Endothelial cell of umbilical vein (primary cell): Measurements from ENCODE around the gene SNX5. TPM values are rescaled to one million over a fixed set of nuclear protein-coding genes. Genes with fewer than 3 reads are reported as not detected.

ENCODE experiments used
- BruUV-seq: library from RNA; stranded (reverse); fragments of 400-500 nt; replicated peaks from 2 replicates; lab custom pipeline; 2021; lab: Mats Ljungman, UMichigan
- CTCF ChIA-PET: fragments of 300-600, 350-600 bp; sonication (Branson Sonifier 250); formaldehyde crosslinking; loops from one replicate; lab custom pipeline; 2021; ENCODE audit warnings: antibody characterized with exemption, inconsistent platforms; lab: Charles Lee
- POLR2A ChIA-PET: fragments of 300-600, 350-600 bp; sonication (Branson Sonifier 250); formaldehyde crosslinking; loops from one replicate; lab custom pipeline; 2021; ENCODE audit warnings: antibody characterized with exemption, inconsistent platforms; lab: Charles Lee
- DNase-seq: peaks from one replicate; pipeline ENCODE4 v3.0.0-alpha.2; 2011; ENCODE audit warnings: low read depth, low spot score
- FAIRE-seq: peaks from 2 replicates; lab custom pipeline; 2011; peaks lifted over from hg19 to GRCh38; lab: Jason Lieb, UNC
- H2AFZ ChIP-seq: 2 replicates; pipeline ENCODE4 v1.6.0; 2012; ENCODE audit warnings: low read depth, low read length, control low read depth, inconsistent platforms
- H3K27ac ChIP-seq: 2 replicates; pipeline ENCODE4 v1.5.1; 2011; ENCODE audit warnings: low read depth, mild to moderate bottlenecking, control low read depth, low read length, moderate library complexity; ENCODE audit not compliant: insufficient read depth
- H3K27me3 ChIP-seq, 2 experiments: 2 replicates each; pipeline versions ENCODE4 v1.6.0 to v1.6.1; 2011; ENCODE audit warnings: low read length in 2 of 2, mixed read lengths in 1 of 2; ENCODE audit not compliant: control insufficient read depth in 2 of 2, insufficient read depth in 2 of 2
- H3K36me3 ChIP-seq, 2 experiments: 2 replicates in 1 of 2; 3 replicates in 1 of 2; pipeline ENCODE4 v1.5.1; 2011; ENCODE audit warnings: low read length in 2 of 2, mild to moderate bottlenecking in 1 of 2, moderate library complexity in 1 of 2; ENCODE audit not compliant: control insufficient read depth in 2 of 2, insufficient read depth in 2 of 2; ENCODE audit errors: extremely low read depth in 1 of 2
- H3K4me1 ChIP-seq: 3 replicates; pipeline ENCODE4 v1.5.1; 2011; ENCODE audit warnings: mild to moderate bottlenecking, low read length; ENCODE audit not compliant: control insufficient read depth, insufficient read depth; ENCODE audit errors: extremely low read depth
- H3K4me2 ChIP-seq: 2 replicates; pipeline ENCODE4 v1.6.1; 2011; ENCODE audit warnings: low read length, control low read depth, mixed read lengths; ENCODE audit not compliant: insufficient read depth
- H3K4me3 ChIP-seq, 3 experiments: fragments of 200-600 bp in 1 of 3; sonication (generic), shearing (Covaris generic) in 1 of 3; replicated peaks in 1 of 3; 2 replicates each; pipeline ENCODE4 v1.5.1; 2011 to 2016; ENCODE audit warnings: control low read depth in 3 of 3, low read length in 3 of 3, mild to moderate bottlenecking in 2 of 3, inconsistent platforms in 1 of 3, low read depth in 1 of 3, moderate library complexity in 1 of 3; ENCODE audit not compliant: insufficient read depth in 1 of 3
- H3K79me2 ChIP-seq: 2 replicates; pipeline ENCODE4 v1.6.0; 2012; ENCODE audit warnings: low read length, inconsistent platforms; ENCODE audit not compliant: control insufficient read depth, insufficient read depth
- H3K9ac ChIP-seq: replicated peaks from 2 replicates; pipeline ENCODE3; 2011; ENCODE audit warnings: low read length, control low read depth; ENCODE audit not compliant: insufficient read depth; ENCODE audit errors: extremely low read depth
- H3K9me1 ChIP-seq: replicated peaks from 3 replicates; pipeline ENCODE4 v1.6.0; 2011; ENCODE audit warnings: mild to moderate bottlenecking, low read length; ENCODE audit not compliant: control insufficient read depth, insufficient read depth; ENCODE audit errors: extremely low read depth
- H3K9me3 ChIP-seq: replicated peaks from 2 replicates; pipeline ENCODE4 v1.5.1; 2012; ENCODE audit warnings: low read length, inconsistent platforms; ENCODE audit not compliant: control insufficient read depth, insufficient read depth
- H4K20me1 ChIP-seq: replicated peaks from 2 replicates; pipeline ENCODE3; 2011; ENCODE audit warnings: mild to moderate bottlenecking, low read length; ENCODE audit not compliant: control insufficient read depth, insufficient read depth; ENCODE audit errors: extremely low read depth
- EZH2 ChIP-seq: IDR thresholded peaks from 2 replicates; pipeline ENCODE4 v1.6.1; 2012; ENCODE audit warnings: borderline replicate concordance, low read depth, mild to moderate bottlenecking, moderate library complexity, low read length, inconsistent platforms; ENCODE audit not compliant: severe bottlenecking
- FOS ChIP-seq: IDR thresholded peaks from 2 replicates; pipeline ENCODE4 v1.6.1; 2011; ENCODE audit warnings: mild to moderate bottlenecking, low read length, moderate library complexity, borderline replicate concordance; ENCODE audit not compliant: insufficient read depth
- GATA2 ChIP-seq: IDR thresholded peaks from 2 replicates; pipeline ENCODE4 v1.7.0; 2011; ENCODE audit warnings: low read depth, mild to moderate bottlenecking, moderate library complexity, mixed read lengths, low read length; ENCODE audit not compliant: insufficient read length, insufficient read depth
- JUN ChIP-seq: IDR thresholded peaks from 2 replicates; pipeline ENCODE4 v1.6.1; 2011; ENCODE audit warnings: borderline replicate concordance, low read depth; ENCODE audit not compliant: insufficient read length, insufficient read depth
- MYC ChIP-seq: IDR thresholded peaks from one replicate; pipeline ENCODE4 v1.6.1; 2011; ENCODE audit warnings: mild to moderate bottlenecking, low read depth, low read length
- POLR2A ChIP-seq: IDR thresholded peaks from 2 replicates; pipeline ENCODE4 v1.6.1; 2012; ENCODE audit warnings: low read depth, mild to moderate bottlenecking, control low read depth, low read length
- POLR2AphosphoS5 ChIP-seq: IDR thresholded peaks from 2 replicates; pipeline ENCODE4 v1.6.1; 2012; ENCODE audit warnings: low read depth, mild to moderate bottlenecking, control low read depth, low read length, moderate library complexity; ENCODE audit not compliant: insufficient read depth
- dilution Hi-C: fragments of 300-500 bp; cut with MboI; formaldehyde crosslinking; loops from one replicate; pipeline ENCODE4 v1.15.0; 2019; ENCODE audit warnings: low sequenced_read_pairs; ENCODE audit not compliant: extremely low pct_ligation_motif_present
- intact Hi-C: fragments of 100-400 bp; cut with micrococcal nuclease; formaldehyde crosslinking; loops from one replicate; pipeline ENCODE4 v1.10.0; 2022
- polyA plus RNA-seq, 4 experiments: library from polyadenylated mRNA; depleted of rRNA in 3 of 4; stranded (reverse) in 3 of 4; unstranded in 1 of 4; fragments of >200 nt; gene quantifications; 2 replicates each; pipeline versions ENCODE4 v1.2.1 to v1.2.3, GENCODE V29; 2011 to 2012; ENCODE audit warnings: missing spikeins in 1 of 4
- total RNA-seq: library from RNA; stranded (reverse); gene quantifications from 2 replicates; pipeline ENCODE4 v1.2.3, GENCODE V29; 2021
- TF ChIP-seq, protein P1 (sequence below): IDR thresholded peaks from 2 replicates; pipeline ENCODE4 v1.6.1; 2011; ENCODE audit not compliant: insufficient read depth, insufficient read length
- TF ChIP-seq, protein P2 (sequence below), 2 donors: IDR thresholded peaks; 1 replicate in 1 of 2; 2 replicates in 1 of 2; pipeline ENCODE4 v1.5.1; 2011; ENCODE audit warnings: low read length in 2 of 2, mild to moderate bottlenecking in 2 of 2, moderate library complexity in 2 of 2, control low read depth in 1 of 2, inconsistent platforms in 1 of 2, low read depth in 1 of 2; ENCODE audit not compliant: insufficient read depth in 1 of 2; ENCODE audit errors: extremely low read depth in 1 of 2

The SNX5 gene
- total and polyA plus RNA-seq, 2 donors (not counting 3 experiments of a cell fraction or from before 2014, with no cell fraction given): 76.2 to 121 TPM

DNA sequence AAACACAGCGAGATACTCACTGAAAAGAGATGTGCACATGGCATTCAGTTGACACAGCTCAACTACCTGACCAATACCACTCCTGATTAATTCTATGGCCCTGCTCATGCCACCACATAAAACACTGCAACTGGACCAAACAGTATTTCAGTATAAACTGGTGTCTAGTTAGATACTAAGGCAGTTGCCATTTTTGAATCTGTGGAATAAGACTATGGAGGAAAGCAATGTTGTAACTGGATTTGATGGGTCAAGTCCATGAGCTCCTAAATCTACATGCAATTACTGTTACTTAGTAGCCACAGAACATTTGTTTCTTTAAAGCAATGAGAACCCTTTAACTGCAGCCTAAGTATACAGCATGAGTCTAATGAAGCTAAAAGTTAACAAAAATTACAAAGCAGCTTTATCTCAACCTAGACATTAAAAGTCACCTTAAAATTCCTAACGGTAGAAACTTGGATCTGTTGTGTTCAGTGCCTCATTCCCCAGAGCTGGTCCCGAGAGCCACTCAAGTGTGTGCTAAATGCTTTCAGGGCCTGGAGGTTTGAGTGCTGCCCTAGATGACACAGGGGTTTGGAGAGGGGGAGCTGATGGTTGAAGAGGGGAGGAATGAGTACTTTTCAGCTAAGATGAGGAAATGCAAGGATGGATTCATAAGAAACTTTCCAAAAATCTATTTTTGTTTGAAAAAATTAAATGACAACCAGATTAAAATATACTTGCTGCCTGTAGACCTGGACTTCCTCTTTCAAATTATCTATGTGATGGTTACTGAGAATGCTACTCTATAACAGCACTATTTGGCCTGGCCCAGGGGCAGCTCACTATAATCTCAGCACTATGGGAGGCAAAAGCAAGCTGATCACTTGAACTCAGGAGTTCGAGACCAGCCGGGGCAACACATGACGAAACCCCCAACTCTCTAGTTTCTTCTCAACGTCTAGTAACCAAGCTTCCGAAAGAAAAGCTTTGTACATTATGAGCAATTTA lies 15.6 kb downstream of the SNX5 start:
- H3K4me3 ChIP-seq: no peak overlapping the region
- no peak overlapping the region for H3K4me2 ChIP-seq
- POLR2A ChIA-PET: no interaction called here
- H3K36me3 ChIP-seq: peaks cover 41 to 62% of the 10 kb centered on the region in 2 experiments
- H3K9ac ChIP-seq: no peak overlapping the region
- H4K20me1 ChIP-seq: no peaks in the 10 kb centered on the region
- H3K79me2 ChIP-seq: peaks cover 82% of the 10 kb centered on the region
- H3K9me1 ChIP-seq: no peaks in the 10 kb centered on the region
- DNase-seq: no peak
- H3K9me3 ChIP-seq: no peaks in the 10 kb centered on the region
- TF ChIP-seq POLR2AphosphoS5 (no peak), MYC (no peak), EZH2 (no peak), FOS (no peak), GATA2 (no peak), POLR2A (no peak), JUN (no peak)
- TF ChIP-seq, protein P1, sequence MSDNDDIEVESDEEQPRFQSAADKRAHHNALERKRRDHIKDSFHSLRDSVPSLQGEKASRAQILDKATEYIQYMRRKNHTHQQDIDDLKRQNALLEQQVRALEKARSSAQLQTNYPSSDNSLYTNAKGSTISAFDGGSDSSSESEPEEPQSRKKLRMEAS: no peak
- TF ChIP-seq, protein P2, sequence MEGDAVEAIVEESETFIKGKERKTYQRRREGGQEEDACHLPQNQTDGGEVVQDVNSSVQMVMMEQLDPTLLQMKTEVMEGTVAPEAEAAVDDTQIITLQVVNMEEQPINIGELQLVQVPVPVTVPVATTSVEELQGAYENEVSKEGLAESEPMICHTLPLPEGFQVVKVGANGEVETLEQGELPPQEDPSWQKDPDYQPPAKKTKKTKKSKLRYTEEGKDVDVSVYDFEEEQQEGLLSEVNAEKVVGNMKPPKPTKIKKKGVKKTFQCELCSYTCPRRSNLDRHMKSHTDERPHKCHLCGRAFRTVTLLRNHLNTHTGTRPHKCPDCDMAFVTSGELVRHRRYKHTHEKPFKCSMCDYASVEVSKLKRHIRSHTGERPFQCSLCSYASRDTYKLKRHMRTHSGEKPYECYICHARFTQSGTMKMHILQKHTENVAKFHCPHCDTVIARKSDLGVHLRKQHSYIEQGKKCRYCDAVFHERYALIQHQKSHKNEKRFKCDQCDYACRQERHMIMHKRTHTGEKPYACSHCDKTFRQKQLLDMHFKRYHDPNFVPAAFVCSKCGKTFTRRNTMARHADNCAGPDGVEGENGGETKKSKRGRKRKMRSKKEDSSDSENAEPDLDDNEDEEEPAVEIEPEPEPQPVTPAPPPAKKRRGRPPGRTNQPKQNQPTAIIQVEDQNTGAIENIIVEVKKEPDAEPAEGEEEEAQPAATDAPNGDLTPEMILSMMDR (IDR thresholded peaks at IDR 0.05; ENCODE audit: extremely low read depth in 1 of 2, insufficient read depth in 1 of 2, low read depth in 1 of 2, low read length in 2 of 2): no peak
- no TSS peak for BruUV-seq
- H2AFZ ChIP-seq: no peak overlapping the region
- CTCF ChIA-PET: interaction anchor here (1.0 to 2.5 kb wide), 3 partner anchors 14 to 448 kb away, joined by 3 to 11 read pairs (median 5); no protein-coding TSS in a partner anchor
- dilution Hi-C loops: no loop called here
- no peak overlapping the region for H3K27ac ChIP-seq
- H3K27me3 ChIP-seq: no peaks in the 10 kb centered on the region
- no peak for FAIRE-seq
- H3K4me1 ChIP-seq: peaks cover 4% of the 10 kb centered on the region
- intact Hi-C loops: no loop called here
